T-helper 22 cell (primary cell): ENCODE data around the gene SHKBP1.
"Not testable (repeated sequence)": the region's sequence is repeated elsewhere in the genome, so short reads cannot be mapped to it uniquely, and the experiment has no call there.

Source experiments
- DNase-seq: peaks from one replicate; pipeline ENCODE4 v3.0.0-alpha.2; 2020; ENCODE audit warnings: low read depth

Gene SHKBP1

GRCh38 chr19:40576585-40577451 is at the start of gene SHKBP1:
SHKBP1 (plus strand) TSS chr19:40576873; CDS start chr19:40576900, 27 bp downstream.
- DNase-seq = peak; percentile 88

DNA sequence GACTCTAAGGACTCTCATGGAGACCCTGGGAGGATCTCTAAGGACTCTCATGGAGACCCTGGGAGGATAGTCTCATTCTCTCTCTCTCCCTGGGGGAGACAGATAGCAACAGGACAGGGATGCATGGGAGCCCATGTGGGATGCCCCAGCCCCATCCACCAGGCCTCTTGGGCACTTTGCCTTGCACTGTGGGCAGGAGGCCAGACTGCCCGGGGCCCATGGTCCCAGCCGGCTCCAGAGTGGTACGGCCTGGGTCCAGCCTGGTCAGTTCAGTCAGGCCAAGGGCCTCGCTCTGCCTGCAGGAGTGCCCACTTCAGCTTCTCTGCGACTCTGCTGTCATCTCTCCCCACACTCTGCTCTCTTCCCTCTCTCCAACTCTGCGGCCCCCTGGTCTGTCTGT is 48.6 kb upstream of the SHKBP1 start:
- no peak for DNase-seq

- DNase-seq = no peak
Observed at GRCh38 chr19:40528533-40529092, 48.1 kb upstream of the SHKBP1 start.

- peak; percentile 73 for DNase-seq
Observed at GRCh38 chr19:40529093-40529954, 47.3 kb upstream of the SHKBP1 start.

- no peak for DNase-seq
Observed at GRCh38 chr19:40530091-40530901, 46.4 kb upstream of the SHKBP1 start.

DNA sequence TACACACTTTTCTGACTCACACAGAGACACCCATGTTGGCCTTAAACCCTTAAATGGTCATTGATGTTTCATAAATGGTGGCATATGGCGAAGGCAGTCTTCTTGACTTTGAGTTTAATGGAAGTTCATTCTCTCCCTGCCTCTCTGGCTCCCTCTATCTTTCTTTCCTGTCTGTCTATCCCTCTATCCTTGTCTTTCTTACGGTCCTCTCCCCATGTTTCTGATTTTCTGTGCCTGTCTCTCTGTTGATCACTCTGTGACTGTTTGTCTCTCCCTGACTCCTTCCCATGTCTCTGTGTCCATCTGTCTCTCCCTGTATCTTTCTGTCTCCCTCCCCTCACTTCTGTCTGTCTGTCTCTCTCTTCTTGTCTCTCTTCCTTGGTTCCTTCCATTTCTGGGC is 43.2 kb upstream of the SHKBP1 start:
- no peak for DNase-seq

DNA sequence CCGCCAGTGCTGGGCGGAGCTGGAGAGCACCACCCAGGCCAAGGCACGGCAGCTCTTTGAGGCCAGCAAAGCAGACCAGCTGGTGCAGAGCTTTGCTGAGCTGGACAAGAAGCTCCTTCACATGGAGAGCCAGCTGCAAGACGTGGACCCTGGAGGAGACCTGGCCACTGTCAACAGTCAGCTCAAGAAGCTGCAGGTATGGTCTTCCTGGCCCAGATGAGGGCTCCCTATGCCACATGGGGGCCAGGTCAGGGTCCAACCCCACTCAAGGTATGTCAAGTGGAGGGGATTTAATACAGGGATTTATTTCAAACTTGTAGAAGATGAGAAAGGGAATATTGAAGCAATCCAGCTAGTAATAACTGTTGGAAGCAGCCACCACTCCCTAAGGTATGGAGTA is 42.5 kb upstream of the SHKBP1 start:
- DNase-seq = no peak

- DNase-seq = no peak
Observed at GRCh38 chr19:40539070-40539469, 37.6 kb upstream of the SHKBP1 start.

DNA sequence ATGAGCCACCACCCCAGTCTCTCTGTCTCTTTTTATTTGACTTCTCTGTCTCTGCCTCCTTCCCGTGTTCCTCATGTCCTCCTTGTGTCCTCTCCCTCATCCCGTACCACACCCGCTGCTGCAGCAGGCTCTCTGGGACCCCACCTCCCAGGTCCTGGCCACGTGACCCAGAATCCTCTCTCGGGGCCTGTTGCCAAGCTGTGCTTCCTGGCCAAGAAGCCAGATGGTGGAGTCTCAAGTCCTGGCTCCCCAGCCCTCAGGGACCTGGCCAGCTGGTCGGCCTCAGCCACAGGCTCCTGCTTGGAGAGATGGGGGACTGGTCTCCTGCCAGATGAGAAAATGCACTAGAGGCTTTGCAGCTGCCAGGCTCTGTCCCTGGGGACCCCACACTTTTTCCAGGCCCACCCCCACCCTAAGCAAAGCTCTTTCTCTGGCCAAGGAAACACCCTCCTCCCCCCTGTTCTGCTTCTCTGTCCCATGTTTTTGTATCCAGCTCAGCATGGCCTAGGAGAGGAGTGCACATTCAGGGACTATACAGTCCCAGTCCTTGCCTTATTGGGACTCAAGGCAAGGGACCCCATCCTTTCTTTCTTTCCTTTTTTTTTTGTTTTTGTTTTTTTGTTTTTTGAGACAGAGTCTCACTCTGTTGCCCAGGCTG is 34.3 kb upstream of the SHKBP1 start:
- DNase-seq = no peak

- no peak for DNase-seq
Observed at GRCh38 chr19:40543029-40543597, 33.6 kb upstream of the SHKBP1 start.

- not testable (repeated sequence) for DNase-seq
Observed at GRCh38 chr19:40546153-40546841, 30.4 kb upstream of the SHKBP1 start.

GRCh38 chr19:40547190-40547589 is 29.5 kb upstream of the SHKBP1 start:
- DNase-seq = not testable (repeated sequence)

DNA sequence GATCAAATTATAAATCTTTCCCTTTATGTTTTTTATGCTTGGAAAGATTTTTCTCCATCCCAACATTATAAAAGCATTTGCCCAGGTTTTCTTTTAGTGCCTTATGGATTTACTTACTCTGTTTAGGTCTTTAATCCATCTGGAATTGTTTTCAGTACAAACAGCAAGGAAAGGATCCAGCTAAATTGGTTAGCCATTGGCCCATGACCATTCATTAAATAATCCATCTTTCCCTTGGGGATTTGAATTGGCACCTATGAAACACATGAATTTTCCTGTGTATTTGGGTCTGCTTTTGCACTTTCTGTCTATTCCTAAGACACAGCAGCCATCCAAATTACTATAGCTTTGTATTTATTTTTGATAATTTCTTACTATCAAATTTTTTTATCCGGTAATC is 28.8 kb upstream of the SHKBP1 start:
- no peak for DNase-seq

DNA sequence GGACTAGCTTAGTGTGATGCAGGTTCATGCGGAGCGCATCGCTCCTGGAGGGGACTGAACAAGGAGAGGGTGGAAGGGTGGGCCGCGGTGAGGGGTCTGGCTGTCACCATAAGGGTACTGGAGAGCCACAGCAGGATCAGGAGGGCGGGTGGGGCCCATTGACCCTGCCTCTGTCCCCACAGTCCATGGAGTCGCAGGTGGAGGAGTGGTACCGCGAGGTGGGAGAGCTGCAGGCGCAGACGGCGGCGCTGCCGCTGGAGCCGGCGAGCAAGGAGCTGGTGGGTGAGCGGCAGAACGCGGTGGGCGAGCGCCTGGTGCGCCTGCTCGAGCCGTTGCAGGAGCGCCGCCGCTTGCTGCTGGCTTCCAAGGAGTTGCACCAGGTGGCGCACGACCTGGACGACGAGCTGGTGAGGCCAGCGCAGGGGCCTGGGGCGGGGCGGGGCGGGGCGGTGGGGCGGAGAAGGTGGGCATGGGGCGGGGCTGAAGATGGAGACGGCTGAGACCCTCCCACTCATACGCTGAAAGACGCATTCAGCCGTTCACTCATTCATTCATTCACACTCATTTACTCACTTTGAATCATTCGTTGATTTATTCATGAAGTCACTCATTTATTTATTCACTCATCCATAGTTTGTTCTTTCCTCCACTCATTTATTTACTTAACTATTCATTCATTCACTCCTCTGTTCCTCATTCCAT is 27.5 kb upstream of the SHKBP1 start:
- peak; percentile 53 for DNase-seq

DNA sequence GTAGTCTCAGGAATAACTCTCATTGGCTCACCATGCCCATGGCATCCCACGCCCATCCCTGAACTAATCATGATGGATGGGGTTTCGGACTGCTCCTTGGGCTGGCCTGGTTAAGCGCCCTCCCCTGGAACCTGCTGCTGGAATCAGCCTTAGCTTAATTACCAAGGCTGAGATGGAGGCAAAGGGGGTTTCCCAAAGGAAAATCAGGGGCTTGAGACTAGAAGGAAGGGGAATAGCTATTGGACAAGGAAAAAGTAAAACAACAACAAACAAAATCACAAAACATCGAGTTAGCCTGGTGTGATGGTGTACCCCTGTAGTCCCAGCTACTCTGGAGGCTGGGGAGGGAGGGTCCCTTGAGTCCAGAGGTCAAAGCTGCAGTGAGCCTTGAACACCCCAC is 25.7 kb upstream of the SHKBP1 start:
- no peak for DNase-seq

DNA sequence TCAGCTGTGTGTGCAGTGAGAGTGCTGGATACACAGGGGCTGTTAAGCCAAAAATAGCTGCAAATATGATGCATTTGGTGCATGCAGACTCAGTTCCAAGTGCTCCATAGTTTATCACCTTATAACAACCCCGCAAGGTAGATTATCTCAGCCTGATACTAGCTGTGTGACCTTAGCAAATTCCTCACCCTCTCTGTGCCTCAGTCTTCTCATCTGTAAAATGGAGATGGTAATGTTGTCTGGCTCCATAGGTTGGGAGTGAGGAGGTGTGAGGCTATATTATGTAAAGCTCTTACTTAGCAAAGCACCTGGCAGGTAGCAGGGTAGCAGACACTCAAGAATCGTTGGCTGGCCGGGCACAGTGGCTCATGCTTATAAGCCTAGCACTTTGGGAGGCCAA is 23.8 kb upstream of the SHKBP1 start:
- DNase-seq = no peak

DNA sequence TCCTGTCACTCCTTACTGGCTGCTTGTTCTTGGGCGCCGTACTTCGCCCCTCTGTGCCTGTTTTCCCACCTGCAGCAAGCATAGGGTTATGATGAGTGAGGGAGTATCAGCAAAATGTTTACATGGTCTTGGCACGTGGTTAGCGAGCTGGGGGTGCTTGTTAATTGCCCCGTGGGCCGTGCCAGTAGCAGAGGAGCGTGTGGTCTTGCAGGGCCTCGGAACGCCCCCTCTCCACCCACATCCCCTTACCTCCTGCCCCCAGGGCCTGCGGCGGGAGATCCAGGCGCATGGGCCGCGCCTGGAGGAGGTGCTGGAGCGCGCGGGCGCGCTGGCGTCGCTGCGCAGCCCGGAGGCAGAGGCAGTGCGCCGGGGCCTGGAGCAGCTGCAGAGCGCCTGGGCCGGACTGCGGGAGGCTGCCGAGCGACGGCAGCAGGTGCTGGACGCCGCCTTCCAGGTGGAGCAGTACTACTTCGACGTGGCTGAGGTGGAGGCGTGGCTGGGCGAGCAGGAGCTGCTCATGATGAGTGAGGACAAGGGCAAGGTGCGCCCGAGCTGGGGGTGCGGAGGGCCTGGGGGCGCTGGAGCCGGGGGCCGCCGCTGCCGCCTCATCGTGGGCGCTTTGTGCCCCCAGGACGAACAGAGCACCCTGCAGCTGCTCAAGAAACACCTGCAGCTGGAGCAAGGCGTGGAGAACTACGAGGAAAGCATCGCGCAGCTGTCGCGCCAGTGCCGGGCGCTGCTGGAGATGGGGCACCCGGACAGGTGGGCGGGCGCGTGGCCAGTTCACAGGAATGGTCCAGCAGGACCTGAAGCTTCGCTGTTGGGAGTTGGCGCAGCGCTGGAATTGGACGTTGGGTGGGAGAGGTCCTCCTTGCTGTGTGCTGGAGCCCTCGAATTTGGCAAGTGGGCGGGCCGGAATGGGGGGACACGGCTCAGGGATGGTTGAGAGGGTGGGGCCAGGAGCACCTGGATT is 22.5 kb upstream of the SHKBP1 start:
- no peak for DNase-seq

- DNase-seq = no peak
Observed at GRCh38 chr19:40555978-40556689, 20.5 kb upstream of the SHKBP1 start.
